ENCODE data around the gene MAN2B2.
"Not testable (repeated sequence)": the region's sequence is repeated elsewhere in the genome, so short reads cannot be mapped to it uniquely, and the experiment has no call there.

The MAN2B2 gene

DNA sequence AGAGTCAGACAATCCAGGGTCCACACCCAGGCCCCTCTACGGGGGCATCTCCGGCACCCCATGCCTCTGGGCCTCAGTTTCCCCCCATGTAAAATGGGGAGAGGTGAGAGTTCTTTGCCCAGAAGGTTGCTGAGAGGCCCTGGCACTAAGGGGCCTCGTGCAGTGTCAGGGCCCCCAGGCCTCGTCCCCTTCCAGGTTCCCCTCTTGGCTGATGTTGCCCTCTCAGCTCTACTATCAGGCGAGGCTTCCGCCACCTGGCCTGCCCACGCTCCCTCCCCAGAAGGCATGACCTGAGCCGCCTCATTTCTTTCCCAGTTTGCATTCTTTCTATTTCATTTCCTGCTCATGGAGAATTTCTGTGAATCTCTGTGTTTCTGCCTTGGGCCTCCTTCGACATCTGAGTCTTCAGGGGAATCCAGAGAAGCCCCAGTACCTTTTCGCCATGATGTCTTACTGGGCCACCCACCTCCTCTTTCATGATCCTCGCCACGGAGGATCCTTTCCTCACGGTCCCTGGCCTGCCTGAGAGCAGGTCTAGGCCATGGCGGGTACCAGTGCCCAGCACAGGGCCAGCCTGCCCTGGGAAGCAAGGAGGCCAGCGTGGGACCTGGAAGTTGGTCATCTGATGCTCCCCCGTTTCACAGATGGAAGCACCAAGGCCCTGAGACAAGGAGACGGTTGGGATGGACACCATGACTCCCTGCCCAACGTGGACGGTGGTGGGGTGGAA is 43.6 kb downstream of the MAN2B2 start:
- no peak for DNase-seq

GRCh38 chr4:6619116-6619465 is 44.1 kb downstream of the MAN2B2 start:
- no peak for DNase-seq

GRCh38 chr4:6619466-6620255 is 44.7 kb downstream of the MAN2B2 start:
- DNase-seq, result no peak

DNA sequence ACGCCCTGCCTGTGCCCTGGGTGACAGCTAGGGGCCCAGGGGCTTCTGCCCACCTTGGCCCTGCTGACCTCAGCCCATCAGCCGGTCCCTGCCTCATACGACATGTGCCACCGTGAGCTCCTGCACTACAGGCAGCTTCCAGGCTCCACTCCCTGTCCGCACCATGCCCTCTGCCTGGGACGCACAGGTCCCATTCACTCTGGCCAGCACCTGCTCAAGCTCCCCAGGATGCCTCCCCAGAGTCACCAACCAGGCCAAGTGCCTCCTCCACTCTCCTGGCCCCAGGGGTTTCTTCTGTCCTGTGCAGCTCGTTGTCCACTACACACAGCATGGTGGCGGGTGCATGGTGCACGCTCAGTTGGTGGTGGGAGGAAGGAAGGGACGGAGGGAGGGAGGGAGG is 45.3 kb downstream of the MAN2B2 start:
- no peak for DNase-seq

GRCh38 chr4:6620891-6621555 is 46.0 kb downstream of the MAN2B2 start:
- no peak for DNase-seq

DNA sequence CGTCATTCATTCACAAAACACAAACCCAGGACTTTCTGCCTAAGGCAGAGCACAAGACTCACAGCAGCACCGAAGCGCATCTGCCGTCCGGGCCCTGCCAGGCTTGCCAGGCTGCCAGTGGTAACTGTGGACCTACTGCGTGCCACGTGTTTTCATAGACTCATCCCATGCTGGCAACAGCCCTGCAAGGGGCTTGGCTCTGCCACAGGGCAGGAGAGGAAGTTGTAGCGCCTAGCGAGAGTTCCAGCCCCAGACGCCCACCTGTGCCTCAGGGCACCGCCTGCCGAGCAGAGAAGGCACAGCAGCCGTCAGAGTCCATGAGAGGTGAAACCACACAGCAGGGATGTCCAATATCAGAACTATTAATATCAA is 46.6 kb downstream of the MAN2B2 start:
- DNase-seq, result no peak

GRCh38 chr4:6622744-6623143 is 47.8 kb downstream of the MAN2B2 start:
- DNase-seq, result no peak

- DNase-seq, result no peak
Measured at GRCh38 chr4:6625256-6625655, 50.3 kb downstream of the MAN2B2 start.

GRCh38 chr4:6626066-6626465 is 51.1 kb downstream of the MAN2B2 start:
- DNase-seq, result no peak

GRCh38 chr4:6627832-6628231 is 52.8 kb downstream of the MAN2B2 start:
- no peak for DNase-seq

DNA sequence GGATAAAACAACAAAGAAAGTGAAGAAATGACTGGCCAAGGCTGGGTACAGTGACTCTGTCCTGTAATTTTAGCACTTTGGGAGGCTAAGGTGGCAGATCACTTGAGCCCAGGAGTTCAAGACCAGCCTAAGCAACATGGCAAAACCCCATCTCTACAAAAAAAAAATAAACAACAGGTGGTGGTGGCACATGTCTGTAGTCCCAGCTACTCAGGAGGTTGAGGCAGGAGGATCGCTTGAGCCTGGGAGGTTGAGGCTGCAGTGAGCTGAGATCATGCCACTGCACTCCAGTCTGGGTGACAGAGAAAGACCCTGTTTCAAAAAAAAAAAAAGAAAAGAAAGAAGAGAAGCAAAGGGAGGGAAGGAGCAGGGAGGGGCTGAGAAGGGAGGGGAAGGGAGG is 53.5 kb downstream of the MAN2B2 start:
- not testable (repeated sequence) for DNase-seq

GRCh38 chr4:6632125-6632524 is 57.1 kb downstream of the MAN2B2 start:
- DNase-seq, result no peak

DNA sequence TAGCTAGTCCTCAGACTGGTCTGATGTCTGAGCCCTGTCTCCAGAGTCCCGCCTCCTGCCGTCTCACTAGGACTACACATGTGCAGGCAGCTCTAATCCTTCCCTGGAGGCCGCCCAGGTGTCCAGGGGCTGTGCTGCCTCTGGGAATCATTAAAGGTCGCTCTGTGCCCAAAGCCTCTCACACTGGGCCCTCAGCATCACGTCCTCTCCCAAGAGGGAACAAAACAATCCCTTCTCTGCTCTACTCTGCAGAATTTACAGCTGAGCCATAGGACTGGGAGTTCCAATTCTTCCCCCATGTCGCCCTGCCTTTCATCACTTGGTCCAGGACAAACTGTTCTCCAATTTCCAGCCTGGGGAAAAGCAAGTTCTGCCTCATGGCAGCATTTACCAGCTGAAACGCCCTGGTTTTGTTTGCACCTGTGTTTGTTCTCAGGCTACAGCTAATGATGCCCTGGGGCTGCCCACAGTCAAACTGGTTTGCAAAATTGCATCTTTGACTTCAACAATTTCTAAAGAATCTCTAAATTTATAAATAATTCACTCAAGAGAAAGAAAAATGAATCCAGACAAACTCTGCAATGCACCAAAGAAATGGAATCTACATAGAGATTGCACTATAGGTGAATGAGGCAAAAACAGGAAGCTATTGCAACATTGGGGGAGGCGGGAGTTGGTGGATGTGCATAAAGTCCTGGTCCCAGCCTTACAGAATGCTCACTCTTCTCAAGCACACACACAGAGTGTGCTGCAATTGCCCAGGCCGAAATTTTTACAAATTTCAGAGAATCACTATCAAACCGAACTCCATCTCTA is 58.3 kb downstream of the MAN2B2 start:
- DNase-seq, result no peak

GRCh38 chr4:6634746-6635145 is 59.8 kb downstream of the MAN2B2 start:
- no peak for DNase-seq

- no peak for DNase-seq
Measured at GRCh38 chr4:6639137-6639680, 64.2 kb downstream of the MAN2B2 start.

GRCh38 chr4:6640292-6641163 is 65.5 kb downstream of the MAN2B2 start, which contains the start of gene MRFAP1:
MRFAP1 (plus strand) TSS chr4:6640685; CDS start chr4:6640863, 178 bp downstream.
- peak; percentile 77 for DNase-seq

- DNase-seq, result no peak
Measured at GRCh38 chr4:6641164-6641970, 66.4 kb downstream of the MAN2B2 start.

- DNase-seq, result no peak
Measured at GRCh38 chr4:6641971-6642320, 67.0 kb downstream of the MAN2B2 start.

DNA sequence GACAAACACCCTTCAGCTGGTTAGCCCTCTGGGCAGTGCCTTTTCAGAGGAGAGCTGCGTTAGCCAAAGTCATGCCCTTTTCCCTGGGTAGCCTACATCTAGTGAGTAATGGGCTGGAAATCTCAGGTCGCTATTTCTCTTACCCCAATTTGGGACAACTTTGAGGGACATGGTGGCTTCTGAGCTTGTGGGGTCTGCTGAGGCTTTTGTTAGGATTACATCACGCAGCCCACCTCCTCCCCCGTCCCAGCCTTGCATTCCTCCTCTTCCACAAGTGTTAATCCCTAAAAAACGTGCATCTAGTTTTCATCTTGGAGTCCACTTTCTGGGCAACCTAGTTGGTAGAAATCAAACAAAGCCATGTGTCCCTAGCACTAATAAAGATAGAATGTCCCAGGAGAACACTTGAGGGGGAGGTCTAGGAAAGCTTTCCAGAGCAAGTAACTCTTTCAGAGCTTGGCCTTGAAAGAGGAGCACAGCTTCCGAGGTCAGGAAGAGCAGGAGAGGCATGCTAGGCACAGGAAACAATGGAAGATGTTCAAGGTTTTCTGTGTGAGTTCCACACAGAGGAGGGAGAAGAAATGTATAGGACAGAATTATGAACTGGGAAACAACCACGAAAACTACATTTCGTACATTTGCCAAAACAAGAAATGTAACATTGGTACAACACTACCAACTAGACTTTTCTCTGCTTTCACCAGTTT is 68.3 kb downstream of the MAN2B2 start:
- no peak for DNase-seq
